Measurements from ENCODE around the gene B3GALT4. TPM values are rescaled to one million over a fixed set of nuclear protein-coding genes. Genes with fewer than 3 reads are reported as not detected.

B3GALT4 gene
- total RNA-seq, 1 donor from 2014 or later = 2.8 TPM

DNA sequence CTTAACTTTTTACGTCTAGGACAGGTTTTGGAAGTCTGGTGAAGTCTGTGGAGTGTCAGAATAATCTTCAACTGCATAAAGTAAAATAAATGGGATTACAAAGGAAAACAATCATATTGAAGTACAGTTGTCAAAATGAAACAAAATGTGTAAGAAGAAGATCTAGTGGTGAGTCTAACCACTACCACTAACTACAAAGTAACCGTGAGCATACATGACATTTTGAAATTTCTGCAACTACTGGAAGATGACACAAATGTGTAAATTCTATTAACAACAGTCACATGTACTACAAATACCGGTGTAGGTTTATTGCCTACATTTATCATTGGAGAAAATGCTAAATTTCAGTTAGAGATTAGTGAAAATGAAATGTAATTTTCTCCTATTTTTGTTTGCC lies 35.0 kb upstream of the B3GALT4 start:
- Mint-ChIP-seq H3K4me3 (no peak overlapping the region), H3K27ac (ENCODE audit: unreplicated experiment) (no peak overlapping the region), H3K36me3 (ENCODE audit: low read depth) (no peaks in the 10 kb centered on the region), H3K27me3 (ENCODE audit: low read depth) (peaks cover 54% of the 10 kb centered on the region), H3K4me1 (no peaks in the 10 kb centered on the region), H3K9me3 (no peaks in the 10 kb centered on the region)
- TF ChIP-seq, protein P1, sequence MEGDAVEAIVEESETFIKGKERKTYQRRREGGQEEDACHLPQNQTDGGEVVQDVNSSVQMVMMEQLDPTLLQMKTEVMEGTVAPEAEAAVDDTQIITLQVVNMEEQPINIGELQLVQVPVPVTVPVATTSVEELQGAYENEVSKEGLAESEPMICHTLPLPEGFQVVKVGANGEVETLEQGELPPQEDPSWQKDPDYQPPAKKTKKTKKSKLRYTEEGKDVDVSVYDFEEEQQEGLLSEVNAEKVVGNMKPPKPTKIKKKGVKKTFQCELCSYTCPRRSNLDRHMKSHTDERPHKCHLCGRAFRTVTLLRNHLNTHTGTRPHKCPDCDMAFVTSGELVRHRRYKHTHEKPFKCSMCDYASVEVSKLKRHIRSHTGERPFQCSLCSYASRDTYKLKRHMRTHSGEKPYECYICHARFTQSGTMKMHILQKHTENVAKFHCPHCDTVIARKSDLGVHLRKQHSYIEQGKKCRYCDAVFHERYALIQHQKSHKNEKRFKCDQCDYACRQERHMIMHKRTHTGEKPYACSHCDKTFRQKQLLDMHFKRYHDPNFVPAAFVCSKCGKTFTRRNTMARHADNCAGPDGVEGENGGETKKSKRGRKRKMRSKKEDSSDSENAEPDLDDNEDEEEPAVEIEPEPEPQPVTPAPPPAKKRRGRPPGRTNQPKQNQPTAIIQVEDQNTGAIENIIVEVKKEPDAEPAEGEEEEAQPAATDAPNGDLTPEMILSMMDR (conservative IDR thresholded peaks at IDR 0.05) = no peak
- DNase-seq (ENCODE audit: low read depth, low spot score) = no peak

DNA sequence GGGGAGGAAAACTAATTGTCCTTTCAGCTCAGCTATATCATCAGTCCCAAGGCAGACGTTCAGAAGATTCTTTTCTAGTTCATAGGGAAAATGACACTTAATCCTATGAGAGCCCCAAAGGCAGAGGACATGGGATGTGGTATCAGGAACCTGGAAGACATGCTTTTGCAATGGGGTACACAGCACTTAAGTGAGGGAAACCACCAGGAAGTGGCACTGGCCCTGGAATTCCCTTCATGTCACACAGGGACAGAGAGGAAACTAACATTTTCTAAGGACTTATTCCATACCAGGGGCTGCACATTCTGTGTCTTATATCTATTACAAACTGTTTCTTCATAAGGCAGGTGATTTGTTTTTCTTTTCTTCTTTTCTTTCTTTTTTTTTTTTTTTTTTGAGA lies 33.4 kb upstream of the B3GALT4 start:
- no peak for DNase-seq (ENCODE audit: low read depth, low spot score)
- TF ChIP-seq, protein P1 (conservative IDR thresholded peaks at IDR 0.05) = no peak
- peaks cover 44% of the 10 kb centered on the region for H3K27me3 Mint-ChIP-seq (ENCODE audit: low read depth)
- no peaks in the 10 kb centered on the region for H3K36me3 Mint-ChIP-seq (ENCODE audit: low read depth)
- no peaks in the 10 kb centered on the region for H3K9me3 Mint-ChIP-seq
- peaks cover 7% of the 10 kb centered on the region for H3K4me1 Mint-ChIP-seq
- peak overlapping the region; percentile 11 for H3K4me3 Mint-ChIP-seq
- no peak overlapping the region for H3K27ac Mint-ChIP-seq (ENCODE audit: unreplicated experiment)

DNA sequence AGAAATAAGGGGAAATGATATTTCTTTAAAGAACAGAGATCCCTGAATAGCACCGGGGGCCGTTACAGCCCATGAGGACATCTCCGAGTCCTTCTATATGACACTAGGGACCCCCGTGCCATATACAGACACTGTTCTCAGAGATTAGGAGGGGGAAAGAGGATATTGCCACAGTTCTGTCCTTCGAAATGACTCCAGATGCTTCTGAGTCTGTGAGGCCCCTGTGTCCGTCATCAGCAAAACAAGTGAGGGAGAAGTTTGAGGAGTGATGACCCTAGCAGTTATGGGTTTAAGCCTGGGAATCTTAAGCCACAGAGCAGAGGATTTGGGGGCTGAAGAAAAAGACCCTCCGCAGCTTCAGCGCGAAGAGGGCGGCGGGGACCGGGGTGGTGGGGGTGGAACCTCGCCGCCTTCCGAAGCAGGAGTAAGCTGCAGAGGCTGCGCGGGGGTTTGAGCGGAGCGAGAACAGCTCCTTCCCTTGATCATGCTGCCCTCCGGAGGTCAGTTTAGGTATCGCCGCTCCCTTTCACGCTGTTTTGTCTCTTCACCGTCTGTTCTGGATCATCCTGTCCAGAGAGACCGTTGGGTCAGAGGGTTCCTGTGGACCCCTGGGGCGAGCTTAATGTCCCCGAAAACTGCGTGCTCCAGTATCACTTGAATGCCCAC lies 28.8 kb upstream of the B3GALT4 start:
- no peaks in the 10 kb centered on the region for H3K9me3 Mint-ChIP-seq
- peaks cover 14% of the 10 kb centered on the region for H3K27me3 Mint-ChIP-seq (ENCODE audit: low read depth)
- TF ChIP-seq, protein P1 (conservative IDR thresholded peaks at IDR 0.05) = peak; percentile 98
- peak overlapping the region; percentile 64 for H3K27ac Mint-ChIP-seq (ENCODE audit: unreplicated experiment)
- peaks cover 34% of the 10 kb centered on the region for H3K4me1 Mint-ChIP-seq
- H3K36me3 Mint-ChIP-seq (ENCODE audit: low read depth) = peaks cover 7% of the 10 kb centered on the region
- peak overlapping the region; percentile 87 for H3K4me3 Mint-ChIP-seq
- peak; percentile 96 for DNase-seq (ENCODE audit: low read depth, low spot score)

DNA sequence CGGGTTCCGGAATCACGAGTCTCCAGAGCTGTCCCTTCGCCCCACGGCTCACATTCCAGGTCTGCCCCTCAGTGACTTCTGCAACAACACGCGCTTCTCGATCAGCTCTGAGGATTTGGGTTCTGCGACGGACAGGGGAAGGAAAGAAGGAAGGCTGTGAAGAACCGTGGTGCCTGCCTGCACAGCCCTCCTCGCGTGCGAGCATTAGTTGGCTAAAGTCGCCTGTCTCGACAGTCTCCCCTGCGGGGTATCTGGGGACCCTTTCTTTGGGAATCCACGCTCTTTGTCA lies 28.3 kb upstream of the B3GALT4 start:
- no peak for DNase-seq (ENCODE audit: low read depth, low spot score)
- peaks cover 34% of the 10 kb centered on the region for H3K4me1 Mint-ChIP-seq
- TF ChIP-seq, protein P1 (conservative IDR thresholded peaks at IDR 0.05) = peak; percentile 42
- H3K9me3 Mint-ChIP-seq = no peaks in the 10 kb centered on the region
- peak overlapping the region; percentile 87 for H3K4me3 Mint-ChIP-seq
- H3K27me3 Mint-ChIP-seq (ENCODE audit: low read depth) = peaks cover 9% of the 10 kb centered on the region
- peaks cover 7% of the 10 kb centered on the region for H3K36me3 Mint-ChIP-seq (ENCODE audit: low read depth)
- H3K27ac Mint-ChIP-seq (ENCODE audit: unreplicated experiment) = peak overlapping the region; percentile 69

GRCh38 chr6:33248932-33249731 lies 27.8 kb upstream of the B3GALT4 start:
- DNase-seq (ENCODE audit: low read depth, low spot score) = peak; percentile 82
- Mint-ChIP-seq H3K9me3 (no peaks in the 10 kb centered on the region), H3K4me1 (peaks cover 34% of the 10 kb centered on the region), H3K36me3 (ENCODE audit: low read depth) (peaks cover 7% of the 10 kb centered on the region), H3K27ac (ENCODE audit: unreplicated experiment) (peak overlapping the region; percentile 86), H3K4me3 (peak overlapping the region; percentile 87), H3K27me3 (ENCODE audit: low read depth) (peaks cover 4% of the 10 kb centered on the region)
- TF ChIP-seq, protein P1 (conservative IDR thresholded peaks at IDR 0.05) = peak; percentile 12
